GM23248 (cell line): Measurements from ENCODE around the gene VKORC1L1. TPM values are rescaled to one million over a fixed set of nuclear protein-coding genes. Genes with fewer than 3 reads are reported as not detected.
"Not testable (repeated sequence)": the region's sequence is repeated elsewhere in the genome, so short reads cannot be mapped to it uniquely, and the experiment has no call there.

Source experiments
- DNase-seq: peaks from one replicate; pipeline ENCODE4 v3.0.0-alpha.2; 2015
- H2AFZ ChIP-seq: fragments of 200-600 bp; sonication (generic); 2 replicates; pipeline ENCODE4 v1.6.1; 2016; ENCODE audit warnings: antibody characterized with exemption
- H3F3A ChIP-seq: fragments of 200-600 bp; sonication (generic); 2 replicates; pipeline ENCODE4 v1.6.1; 2016; ENCODE audit warnings: mild to moderate bottlenecking, antibody characterized with exemption, mixed run types; ENCODE audit not compliant: insufficient read depth
- H3K27ac ChIP-seq: fragments of 200-600 bp; sonication (generic); 2 replicates; pipeline ENCODE4 v1.5.1; 2016; ENCODE audit warnings: mild to moderate bottlenecking
- H3K27me3 ChIP-seq: fragments of 200-600 bp; sonication (generic); replicated peaks from 2 replicates; pipeline ENCODE4 v1.6.1; 2016; ENCODE audit warnings: mild to moderate bottlenecking; ENCODE audit not compliant: insufficient read depth
- H3K36me3 ChIP-seq: fragments of 200-600 bp; sonication (generic); 2 replicates; pipeline ENCODE4 v1.6.1; 2016; ENCODE audit warnings: low read depth, mild to moderate bottlenecking
- H3K4me1 ChIP-seq: fragments of 200-600 bp; sonication (generic); 2 replicates; pipeline ENCODE4 v1.6.1; 2016; ENCODE audit warnings: mild to moderate bottlenecking; ENCODE audit not compliant: insufficient read depth
- H3K4me2 ChIP-seq: fragments of 200-600 bp; sonication (generic); one replicate; pipeline ENCODE4 v1.6.1; 2016; ENCODE audit warnings: mild to moderate bottlenecking; ENCODE audit not compliant: unreplicated experiment
- H3K4me3 ChIP-seq: fragments of 200-600 bp; sonication (generic); 2 replicates; pipeline ENCODE4 v1.5.1; 2016; ENCODE audit warnings: mild to moderate bottlenecking
- H3K79me2 ChIP-seq: fragments of 200-600 bp; sonication (generic); 2 replicates; pipeline ENCODE4 v1.6.1; 2016; ENCODE audit warnings: mild to moderate bottlenecking; ENCODE audit not compliant: insufficient read depth
- H3K9ac ChIP-seq: fragments of 200-600 bp; sonication (generic); 2 replicates; pipeline ENCODE4 v1.6.1; 2016; ENCODE audit warnings: mild to moderate bottlenecking
- H3K9me2 ChIP-seq: fragments of 200-600 bp; sonication (generic); 2 replicates; pipeline ENCODE4 v1.6.1; 2016; ENCODE audit warnings: mixed run types, mild to moderate bottlenecking, moderate library complexity; ENCODE audit not compliant: insufficient read depth
- H3K9me3 ChIP-seq: fragments of 200-600 bp; sonication (generic); one replicate; pipeline ENCODE4 v1.6.1; 2017; ENCODE audit warnings: low read depth
- H4K20me1 ChIP-seq: fragments of 200-600 bp; sonication (generic); 2 replicates; pipeline ENCODE4 v1.6.0; 2016; ENCODE audit not compliant: insufficient read depth
- EZH2 ChIP-seq: fragments of 200-600 bp; sonication (generic); IDR thresholded peaks from 2 replicates; pipeline ENCODE4 v1.6.1; 2018; ENCODE audit warnings: antibody characterized with exemption, mild to moderate bottlenecking; ENCODE audit not compliant: insufficient read depth, poor library complexity, severe bottlenecking
- EZH2phosphoT487 ChIP-seq: fragments of 200-600 bp; sonication (generic); IDR thresholded peaks from 2 replicates; pipeline ENCODE4 v1.6.1; 2018; ENCODE audit warnings: antibody characterized with exemption, moderate library complexity, mild to moderate bottlenecking, low read depth; ENCODE audit not compliant: insufficient read depth
- WGBS, 2 experiments: methylation state at CpG; one replicate each; pipeline ENCODE4 v1.1.6; 2015 to 2017; ENCODE audit warnings: low lambda C conversion rate in 2 of 2, low coverage in 1 of 2; ENCODE audit errors: missing lambda C conversion rate in 2 of 2; 5-methylcytosine and 5-hydroxymethylcytosine counted together
- in situ Hi-C: fragments of 300-500 bp; cut with MboI; formaldehyde crosslinking; loops from 2 replicates; pipeline ENCODE4 v1.15.0; 2020
- polyA plus RNA-seq: library from polyadenylated mRNA; unstranded; fragments of >200 nt; fragmentation: Nextera tagmentation; extraction: Ambion mirVana; gene quantifications from 2 replicates; pipeline ENCODE4 v1.2.1, GENCODE V29; 2016
- total RNA-seq: library from RNA; depleted of rRNA; stranded (reverse); fragments of >200 nt; shearing (Covaris generic); gene quantifications from 2 replicates; pipeline ENCODE4 v1.2.3, GENCODE V29; 2014

The VKORC1L1 gene
- total and polyA plus RNA-seq, 2 experiments from 2014 or later = 20.0 to 22.0 TPM

DNA sequence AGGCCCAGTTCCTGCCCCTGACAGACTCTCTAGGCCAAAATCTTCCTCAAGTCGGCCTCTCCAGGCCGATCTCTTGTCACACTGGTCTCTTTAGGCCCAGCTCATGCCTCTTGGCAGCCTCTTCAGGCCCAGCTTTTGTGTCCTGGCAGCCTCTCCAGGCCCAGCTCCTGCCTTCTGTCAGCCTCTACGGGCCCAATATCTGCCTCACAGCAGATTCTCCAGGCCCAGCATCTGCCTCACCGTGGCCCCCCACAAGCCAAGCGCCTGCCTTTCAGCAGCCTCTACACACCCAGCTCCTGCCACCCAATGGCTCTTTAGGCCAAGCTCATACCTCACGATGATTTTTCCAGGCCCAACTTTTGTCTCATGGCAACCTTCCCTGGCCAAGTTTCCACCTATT lies 33.0 kb upstream of the VKORC1L1 start:
- Histone ChIP-seq H3K4me2 (no peak overlapping the region), H2AFZ (no peak overlapping the region), H3K9me3 (no peaks in the 10 kb centered on the region), H3K27ac (no peak overlapping the region), H4K20me1 (no peaks in the 10 kb centered on the region), H3K4me3 (no peak overlapping the region), H3K9me2 (no peaks in the 10 kb centered on the region), H3F3A (no peaks in the 10 kb centered on the region), H3K4me1 (no peaks in the 10 kb centered on the region), H3K27me3 (no peaks in the 10 kb centered on the region), H3K9ac (no peak overlapping the region), H3K79me2 (no peaks in the 10 kb centered on the region), H3K36me3 (no peaks in the 10 kb centered on the region)
- TF ChIP-seq EZH2 (no peak), EZH2phosphoT487 (no peak)
- in situ Hi-C loops = no loop called here
- DNase-seq = no peak
- WGBS, 2 experiments = 70 to 72% methylated on average over 6 of the region's 6 CpGs

DNA sequence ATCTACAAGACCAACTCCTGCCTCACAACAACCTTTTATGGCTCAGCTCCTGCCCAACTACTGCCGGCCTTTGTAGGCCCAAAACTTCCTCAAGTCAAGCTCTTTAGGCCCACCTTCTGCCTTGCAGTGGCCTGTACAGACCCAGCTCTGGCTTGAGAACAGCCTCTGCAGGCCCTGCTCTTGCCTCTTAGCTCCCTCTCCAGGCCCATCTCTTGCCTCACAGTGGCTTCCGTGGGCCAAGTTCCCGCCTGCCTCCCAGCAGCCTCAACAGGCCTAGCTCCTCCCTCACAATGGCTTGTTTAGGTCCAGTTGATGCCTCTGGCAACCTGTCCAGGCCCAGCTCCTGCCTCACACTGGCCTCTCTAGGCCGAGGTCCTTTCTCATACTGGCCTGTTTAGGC lies 32.4 kb upstream of the VKORC1L1 start:
- no peak for DNase-seq
- no peak overlapping the region for H2AFZ ChIP-seq
- no peaks in the 10 kb centered on the region for H3K9me3 ChIP-seq
- no peaks in the 10 kb centered on the region for H3K79me2 ChIP-seq
- no peak for TF ChIP-seq EZH2phosphoT487
- no peak for TF ChIP-seq EZH2
- 81 to 82% methylated on average over 4 of the region's 4 CpGs for WGBS, 2 experiments
- no peaks in the 10 kb centered on the region for H3K27me3 ChIP-seq
- H3K27ac ChIP-seq = no peak overlapping the region
- H3K9ac ChIP-seq = no peak overlapping the region
- H3K4me2 ChIP-seq = no peak overlapping the region
- H3K4me1 ChIP-seq = no peaks in the 10 kb centered on the region
- H3K9me2 ChIP-seq = no peaks in the 10 kb centered on the region
- in situ Hi-C loops = no loop called here
- no peak overlapping the region for H3K4me3 ChIP-seq
- H3K36me3 ChIP-seq = no peaks in the 10 kb centered on the region
- H4K20me1 ChIP-seq = no peaks in the 10 kb centered on the region
- no peaks in the 10 kb centered on the region for H3F3A ChIP-seq

DNA sequence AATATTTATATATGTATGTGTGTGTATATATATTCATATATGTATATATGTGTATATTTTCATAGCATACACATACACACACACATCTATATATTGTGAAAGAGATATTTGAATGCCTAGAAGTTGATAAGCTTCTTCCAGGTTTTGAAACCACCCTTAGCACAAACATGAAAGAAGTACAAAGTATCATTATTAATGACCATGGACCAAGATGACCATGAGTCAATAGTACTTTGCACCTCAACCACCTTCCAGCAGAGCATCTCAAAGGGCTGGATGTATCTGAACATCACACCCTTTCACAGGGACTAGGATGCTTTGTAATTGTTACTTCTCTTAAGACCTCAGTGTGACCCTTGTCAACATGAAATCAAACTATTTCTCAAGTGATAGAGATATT lies 29.3 kb upstream of the VKORC1L1 start:
- H3K9me3 ChIP-seq, H3K4me1 ChIP-seq, H3F3A ChIP-seq, H2AFZ ChIP-seq, H3K4me2 ChIP-seq, H3K9me2 ChIP-seq, H3K4me3 ChIP-seq, H3K27me3 ChIP-seq, H3K79me2 ChIP-seq, in situ Hi-C loops, H4K20me1 ChIP-seq, DNase-seq, H3K36me3 ChIP-seq, H3K9ac ChIP-seq, H3K27ac ChIP-seq: not testable (repeated sequence)

GRCh38 chr7:65846008-65846570 lies 26.8 kb upstream of the VKORC1L1 start:
- no peaks in the 10 kb centered on the region for H3K9me2 ChIP-seq
- H3K4me2 ChIP-seq = no peak overlapping the region
- TF ChIP-seq EZH2 = no peak
- TF ChIP-seq EZH2phosphoT487 = no peak
- no peaks in the 10 kb centered on the region for H4K20me1 ChIP-seq
- no peaks in the 10 kb centered on the region for H3K4me1 ChIP-seq
- in situ Hi-C loops = no loop called here
- DNase-seq = no peak
- H3F3A ChIP-seq = no peaks in the 10 kb centered on the region
- H3K27me3 ChIP-seq = no peaks in the 10 kb centered on the region
- H3K36me3 ChIP-seq = no peaks in the 10 kb centered on the region
- no peaks in the 10 kb centered on the region for H3K79me2 ChIP-seq
- 82 to 83% methylated on average over 4 of the region's 4 CpGs for WGBS, 2 experiments
- no peaks in the 10 kb centered on the region for H3K9me3 ChIP-seq
- no peak overlapping the region for H3K27ac ChIP-seq
- H3K4me3 ChIP-seq = no peak overlapping the region
- no peak overlapping the region for H3K9ac ChIP-seq
- no peak overlapping the region for H2AFZ ChIP-seq

GRCh38 chr7:65853426-65853825 lies 19.4 kb upstream of the VKORC1L1 start:
- WGBS, 2 experiments = 74 to 75% methylated on average over 3 of the region's 3 CpGs
- DNase-seq, H3F3A ChIP-seq, H3K9me3 ChIP-seq, H3K9ac ChIP-seq, H3K4me1 ChIP-seq, H3K27ac ChIP-seq, H4K20me1 ChIP-seq, H3K9me2 ChIP-seq, H3K36me3 ChIP-seq, H3K4me3 ChIP-seq, in situ Hi-C loops, H2AFZ ChIP-seq, H3K79me2 ChIP-seq, H3K27me3 ChIP-seq, H3K4me2 ChIP-seq: not testable (repeated sequence)

DNA sequence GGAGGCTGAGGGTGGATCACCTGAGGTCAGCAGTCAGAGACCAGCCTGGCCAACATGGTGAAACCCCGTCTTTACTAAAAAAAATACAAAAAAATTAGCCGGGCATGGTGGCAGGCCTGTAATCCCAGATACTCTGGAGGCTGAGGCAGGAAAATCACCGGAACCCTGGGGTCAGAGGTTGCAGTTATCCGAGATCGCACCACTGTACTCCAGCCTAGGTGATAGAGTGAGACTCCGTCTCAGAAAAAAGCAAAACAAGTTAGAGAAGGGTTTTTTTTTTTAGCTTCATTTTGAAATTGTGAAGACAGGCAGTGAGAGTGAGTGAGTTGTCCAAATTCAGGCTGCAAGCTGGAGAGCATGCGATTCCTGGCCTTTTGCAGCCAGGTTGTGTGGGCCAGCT lies 19.0 kb upstream of the VKORC1L1 start:
- in situ Hi-C loops, H2AFZ ChIP-seq, H3F3A ChIP-seq, H3K27ac ChIP-seq, H3K79me2 ChIP-seq, H3K27me3 ChIP-seq, H3K4me1 ChIP-seq, H3K9me3 ChIP-seq, H3K4me2 ChIP-seq, H4K20me1 ChIP-seq, H3K9me2 ChIP-seq, DNase-seq, H3K36me3 ChIP-seq, H3K4me3 ChIP-seq, H3K9ac ChIP-seq: not testable (repeated sequence)
- 83 to 89% methylated on average over 6 to 7 of the region's 7 CpGs for WGBS, 2 experiments

GRCh38 chr7:65857321-65857894 lies 15.5 kb upstream of the VKORC1L1 start:
- DNase-seq, H3K4me2 ChIP-seq, in situ Hi-C loops, H3K27me3 ChIP-seq, H3K4me1 ChIP-seq, H3K36me3 ChIP-seq, H3K79me2 ChIP-seq, H2AFZ ChIP-seq, H3K9me3 ChIP-seq, H3K9me2 ChIP-seq, H3K27ac ChIP-seq, H3K9ac ChIP-seq, H3F3A ChIP-seq, H4K20me1 ChIP-seq, H3K4me3 ChIP-seq: not testable (repeated sequence)
- WGBS, 2 experiments = 67 to 75% methylated on average over 4 of the region's 5 CpGs
